NCI-H1092 (cell line): ENCODE results near the gene CACNA1G.

Experiments used
- DNase-seq: peaks from one replicate; lab custom pipeline; 2025; lab: John Stamatoyannopoulos, UW

The CACNA1G gene

DNA sequence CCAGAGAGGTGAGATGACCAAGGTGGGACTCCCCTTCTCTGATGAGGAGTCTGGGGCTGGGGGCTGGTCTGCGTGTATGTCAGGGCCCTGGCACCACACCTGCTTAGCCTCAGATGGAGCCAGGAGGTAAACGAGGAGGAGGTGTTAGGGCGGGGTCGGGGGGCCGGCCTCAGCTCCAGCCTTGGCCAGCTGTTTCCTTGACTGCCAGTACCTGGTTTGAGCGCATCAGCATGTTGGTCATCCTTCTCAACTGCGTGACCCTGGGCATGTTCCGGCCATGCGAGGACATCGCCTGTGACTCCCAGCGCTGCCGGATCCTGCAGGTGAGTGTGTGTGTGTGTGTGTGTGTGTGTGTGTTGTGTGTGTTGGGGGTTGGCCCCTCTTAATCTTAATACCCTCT, 8.1 kb downstream of the CACNA1G start:
- DNase-seq: no peak

DNA sequence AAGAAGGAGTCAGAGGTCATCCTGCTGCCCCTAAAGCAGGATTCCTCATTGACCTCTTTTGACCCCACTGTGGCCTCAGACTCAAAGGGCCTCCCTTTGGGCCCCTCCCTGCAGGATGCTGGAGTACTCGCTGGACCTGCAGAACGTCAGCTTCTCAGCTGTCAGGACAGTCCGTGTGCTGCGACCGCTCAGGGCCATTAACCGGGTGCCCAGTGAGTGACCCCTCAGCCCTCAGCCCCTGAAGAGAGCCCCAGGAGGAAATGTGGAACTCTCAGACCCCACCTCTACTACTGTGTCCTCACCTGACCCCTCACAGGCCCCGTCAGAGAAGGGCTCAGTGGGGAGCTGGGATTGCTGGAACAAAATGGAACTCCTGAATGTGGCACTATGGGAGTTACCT, 9.1 kb downstream of the CACNA1G start:
- DNase-seq: no peak

DNA sequence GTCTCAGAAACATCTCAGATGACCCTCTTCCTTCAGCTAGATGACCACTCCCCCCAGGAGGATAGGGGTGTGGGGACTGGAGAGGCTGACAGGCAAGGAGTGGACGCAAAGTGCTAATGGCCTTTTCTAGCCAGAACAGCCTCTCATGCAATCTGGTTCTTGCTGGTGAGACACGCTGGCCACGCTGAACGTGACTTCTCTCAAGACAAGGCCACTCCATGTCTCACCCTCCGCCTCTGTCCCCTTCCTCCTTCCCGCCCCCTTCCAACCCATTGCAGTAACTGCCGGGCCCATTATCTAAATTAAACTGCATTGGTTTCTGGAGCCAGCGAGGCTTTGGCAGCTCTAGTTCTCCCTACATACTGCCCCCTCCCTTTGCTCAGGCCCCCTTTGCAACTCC, 9.5 kb downstream of the CACNA1G start:
- no peak for DNase-seq

DNA sequence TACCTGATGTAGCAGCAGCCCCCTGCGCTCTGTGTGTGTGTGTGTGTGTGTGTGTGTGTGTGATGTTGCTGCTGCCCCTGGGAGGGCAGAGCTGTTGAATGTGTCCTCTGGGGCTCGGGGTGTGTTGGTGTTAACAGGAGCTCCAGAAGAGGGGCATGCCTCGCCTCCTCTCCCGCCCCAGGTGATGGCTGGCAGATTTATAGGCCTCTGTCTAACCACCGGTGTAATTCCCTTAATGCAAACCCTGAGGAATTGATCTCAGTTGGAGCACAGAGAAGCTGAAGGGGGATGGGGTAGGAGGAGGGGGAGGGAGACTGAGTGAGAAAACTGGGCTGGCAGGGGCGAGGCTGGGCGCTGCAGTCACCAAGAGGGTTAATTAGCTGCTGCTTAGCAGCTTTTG, 10.0 kb downstream of the CACNA1G start:
- no peak for DNase-seq

DNA sequence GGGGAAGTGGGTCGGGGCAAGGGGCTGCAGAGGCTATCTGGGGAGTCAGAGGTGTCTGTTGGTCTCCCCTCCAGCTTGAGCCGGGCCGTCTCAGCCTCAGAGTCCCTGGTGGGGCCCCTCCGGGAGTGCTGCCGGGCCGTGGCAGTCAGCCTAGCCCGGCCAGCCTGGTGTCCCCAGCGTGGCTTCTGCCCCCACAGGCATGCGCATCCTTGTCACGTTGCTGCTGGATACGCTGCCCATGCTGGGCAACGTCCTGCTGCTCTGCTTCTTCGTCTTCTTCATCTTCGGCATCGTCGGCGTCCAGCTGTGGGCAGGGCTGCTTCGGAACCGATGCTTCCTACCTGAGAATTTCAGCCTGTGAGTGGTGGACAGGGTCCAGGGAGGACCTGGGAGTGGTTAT, 11.2 kb downstream of the CACNA1G start:
- no peak for DNase-seq

DNA sequence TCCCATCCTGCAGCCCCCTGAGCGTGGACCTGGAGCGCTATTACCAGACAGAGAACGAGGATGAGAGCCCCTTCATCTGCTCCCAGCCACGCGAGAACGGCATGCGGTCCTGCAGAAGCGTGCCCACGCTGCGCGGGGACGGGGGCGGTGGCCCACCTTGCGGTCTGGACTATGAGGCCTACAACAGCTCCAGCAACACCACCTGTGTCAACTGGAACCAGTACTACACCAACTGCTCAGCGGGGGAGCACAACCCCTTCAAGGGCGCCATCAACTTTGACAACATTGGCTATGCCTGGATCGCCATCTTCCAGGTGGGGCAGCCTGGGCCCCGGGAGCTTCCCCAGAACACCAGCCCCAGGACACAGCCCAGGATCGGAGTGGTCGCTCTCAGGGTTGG, 12.0 kb downstream of the CACNA1G start:
- no peak for DNase-seq

DNA sequence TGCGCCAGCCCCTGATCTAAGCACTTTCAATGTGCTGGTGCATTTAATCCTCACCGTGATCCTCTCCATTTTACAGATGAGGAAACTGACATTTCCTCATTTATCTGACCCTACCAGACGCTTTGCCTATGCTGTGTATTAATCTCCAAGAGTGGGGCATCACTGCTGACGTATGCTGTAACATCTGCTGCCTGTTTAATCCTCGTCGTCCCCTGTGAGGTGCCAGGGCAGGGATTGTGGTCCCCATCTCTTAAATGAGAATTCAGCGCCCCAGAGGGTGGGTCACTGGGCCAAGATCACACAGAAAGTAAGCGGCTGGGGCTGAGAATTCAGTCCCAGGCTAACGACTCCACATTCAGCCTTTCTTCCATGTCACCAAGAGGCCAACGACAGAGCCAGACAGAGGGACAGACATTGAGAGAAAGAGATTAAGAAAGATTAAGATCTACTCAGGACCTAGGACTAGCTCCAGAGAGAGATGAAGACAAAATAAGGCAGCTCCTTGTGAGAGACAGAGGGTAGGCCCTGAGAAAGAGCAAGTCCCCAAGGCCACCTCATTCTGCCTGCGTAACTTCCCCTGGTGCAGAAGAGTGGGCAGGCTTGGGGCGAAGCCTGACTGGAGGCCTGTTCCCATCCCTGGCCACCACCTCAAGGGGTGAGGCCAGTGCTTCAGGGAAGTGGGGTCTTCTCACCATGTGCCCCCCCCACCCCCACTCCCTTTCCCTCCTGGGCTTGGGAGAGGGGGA, 13.5 kb downstream of the CACNA1G start:
- no peak for DNase-seq

DNA sequence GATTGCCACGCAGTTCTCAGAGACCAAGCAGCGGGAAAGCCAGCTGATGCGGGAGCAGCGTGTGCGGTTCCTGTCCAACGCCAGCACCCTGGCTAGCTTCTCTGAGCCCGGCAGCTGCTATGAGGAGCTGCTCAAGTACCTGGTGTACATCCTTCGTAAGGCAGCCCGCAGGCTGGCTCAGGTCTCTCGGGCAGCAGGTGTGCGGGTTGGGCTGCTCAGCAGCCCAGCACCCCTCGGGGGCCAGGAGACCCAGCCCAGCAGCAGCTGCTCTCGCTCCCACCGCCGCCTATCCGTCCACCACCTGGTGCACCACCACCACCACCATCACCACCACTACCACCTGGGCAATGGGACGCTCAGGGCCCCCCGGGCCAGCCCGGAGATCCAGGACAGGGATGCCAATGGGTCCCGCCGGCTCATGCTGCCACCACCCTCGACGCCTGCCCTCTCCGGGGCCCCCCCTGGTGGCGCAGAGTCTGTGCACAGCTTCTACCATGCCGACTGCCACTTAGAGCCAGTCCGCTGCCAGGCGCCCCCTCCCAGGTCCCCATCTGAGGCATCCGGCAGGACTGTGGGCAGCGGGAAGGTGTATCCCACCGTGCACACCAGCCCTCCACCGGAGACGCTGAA, 15.2 kb downstream of the CACNA1G start:
- DNase-seq: no peak

DNA sequence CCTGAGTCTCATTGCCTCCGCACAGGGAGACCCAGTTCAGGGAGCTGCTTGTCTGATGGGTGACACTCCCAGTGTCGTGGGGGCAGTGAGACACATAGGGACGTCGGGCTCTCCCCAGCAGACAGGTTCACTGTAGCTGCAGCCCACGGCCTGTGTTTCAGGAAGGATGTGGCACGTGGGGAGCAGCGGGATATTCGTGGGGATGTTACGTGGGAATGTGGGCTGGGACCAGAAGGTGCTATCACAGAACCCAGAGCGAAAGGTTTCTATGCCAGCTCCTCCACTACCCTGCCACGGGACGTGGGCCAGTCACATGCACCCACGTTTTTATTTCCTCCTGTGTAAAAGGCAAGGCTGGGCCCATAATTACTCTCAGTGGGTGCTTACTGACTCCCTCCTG, 16.3 kb downstream of the CACNA1G start:
- DNase-seq: no peak

DNA sequence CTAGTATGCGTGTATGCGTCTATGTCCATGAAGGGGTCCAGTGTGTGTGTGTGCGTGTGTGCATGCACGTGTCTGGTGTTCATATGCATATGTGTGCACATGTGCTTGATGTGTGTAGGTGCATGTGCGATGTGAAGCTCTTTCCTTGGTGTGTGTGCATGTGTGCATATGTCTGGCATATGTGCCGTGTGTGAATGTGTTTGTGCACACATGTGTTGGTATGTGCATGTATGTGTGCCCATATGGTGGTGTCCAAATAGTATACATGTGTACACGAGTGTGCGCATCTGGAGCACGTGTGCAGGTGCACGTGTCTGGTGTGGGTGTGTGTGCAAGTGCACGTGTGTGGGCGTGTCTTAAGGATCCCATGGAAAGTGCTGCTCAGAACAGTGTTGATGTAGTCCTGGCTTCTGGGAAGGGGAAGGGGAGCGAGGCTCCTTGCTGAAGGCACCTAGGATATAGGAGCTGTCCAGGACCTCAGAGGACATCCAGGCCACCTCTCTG, 17.0 kb downstream of the CACNA1G start:
- DNase-seq: no peak

DNA sequence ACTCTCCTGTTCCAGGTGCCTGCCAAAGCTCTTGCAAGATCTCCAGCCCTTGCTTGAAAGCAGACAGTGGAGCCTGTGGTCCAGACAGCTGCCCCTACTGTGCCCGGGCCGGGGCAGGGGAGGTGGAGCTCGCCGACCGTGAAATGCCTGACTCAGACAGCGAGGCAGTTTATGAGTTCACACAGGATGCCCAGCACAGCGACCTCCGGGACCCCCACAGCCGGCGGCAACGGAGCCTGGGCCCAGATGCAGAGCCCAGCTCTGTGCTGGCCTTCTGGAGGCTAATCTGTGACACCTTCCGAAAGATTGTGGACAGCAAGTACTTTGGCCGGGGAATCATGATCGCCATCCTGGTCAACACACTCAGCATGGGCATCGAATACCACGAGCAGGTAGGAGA, 17.7 kb downstream of the CACNA1G start:
- DNase-seq: no peak

DNA sequence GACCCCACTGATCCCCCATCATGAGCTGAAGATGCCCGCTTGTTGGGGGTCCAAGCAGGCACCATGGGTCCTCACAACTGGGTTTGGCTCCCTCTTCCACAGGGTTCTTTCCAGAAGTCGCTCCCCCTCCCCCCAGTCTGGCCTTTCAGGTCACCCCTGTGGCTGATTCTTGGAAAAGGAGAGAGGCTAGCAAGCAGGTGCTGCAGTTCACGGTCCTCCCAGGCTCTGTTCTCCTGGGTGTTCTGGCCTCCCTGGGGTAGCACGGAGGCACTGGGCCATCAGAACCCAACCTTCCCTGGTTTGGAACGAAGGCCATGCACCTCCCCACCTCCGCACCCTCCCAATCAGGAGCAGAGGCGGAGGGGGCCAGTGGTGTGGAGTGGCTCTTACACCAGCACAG, 18.9 kb downstream of the CACNA1G start:
- no peak for DNase-seq

DNA sequence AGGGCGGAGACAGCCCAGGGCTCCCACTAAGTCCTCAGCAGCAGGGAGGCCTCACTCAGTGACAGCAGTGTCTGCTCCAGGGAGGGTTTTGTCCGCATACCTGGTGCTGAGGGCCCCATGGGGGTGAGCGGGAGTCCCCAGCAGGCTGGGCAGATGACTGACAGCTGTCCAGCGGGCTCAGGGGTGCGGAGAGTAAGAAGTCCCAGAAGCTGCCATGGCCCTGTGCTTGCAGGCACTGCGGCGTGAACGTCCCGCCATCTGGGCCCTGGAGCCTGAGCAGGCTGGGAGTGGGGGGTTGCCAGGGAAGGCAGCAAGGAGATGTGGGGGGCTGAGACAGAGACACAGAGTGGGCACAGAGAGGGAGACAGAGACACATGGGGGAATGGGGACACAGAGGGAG, 20.1 kb downstream of the CACNA1G start:
- DNase-seq: no peak

DNA sequence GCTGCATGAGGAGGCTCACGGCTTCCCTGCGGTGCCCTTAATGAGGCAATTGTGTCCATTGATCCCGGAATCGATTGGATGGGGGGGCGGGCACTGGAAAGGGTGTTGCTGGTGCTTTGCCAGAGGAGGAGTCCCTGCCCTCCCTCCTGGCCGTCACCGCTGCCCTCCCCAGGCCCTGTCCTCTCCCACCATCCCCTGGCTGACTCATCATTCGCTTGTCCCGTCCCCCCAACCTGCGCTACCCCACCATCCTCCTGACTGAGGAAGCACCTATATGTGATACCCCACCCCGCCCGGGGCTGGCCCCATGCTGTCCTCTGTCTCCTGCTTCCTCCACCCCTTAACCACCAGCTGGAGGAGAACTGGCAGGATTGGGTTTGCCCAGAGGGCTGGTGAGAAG, 20.8 kb downstream of the CACNA1G start:
- no peak for DNase-seq

DNA sequence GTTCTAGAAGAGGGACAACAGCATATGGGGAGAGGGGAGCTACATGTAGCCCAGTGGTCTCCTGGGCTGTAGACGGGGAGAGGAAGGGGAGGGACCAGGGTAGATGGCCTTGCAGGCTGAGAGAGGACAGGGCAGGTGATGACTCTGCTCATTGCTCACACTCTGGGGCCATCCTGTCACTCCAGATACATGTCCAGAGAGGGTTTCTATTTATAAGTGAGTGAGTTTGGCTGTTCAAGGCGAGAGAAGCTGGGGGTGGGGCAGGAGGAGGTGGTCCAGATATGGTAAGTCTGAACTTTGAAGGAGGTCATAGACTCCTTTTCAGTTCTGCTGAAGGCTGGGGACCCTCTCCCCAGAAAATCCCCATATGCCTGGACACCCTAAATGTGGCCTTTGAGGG, 22.2 kb downstream of the CACNA1G start:
- DNase-seq: no peak

DNA sequence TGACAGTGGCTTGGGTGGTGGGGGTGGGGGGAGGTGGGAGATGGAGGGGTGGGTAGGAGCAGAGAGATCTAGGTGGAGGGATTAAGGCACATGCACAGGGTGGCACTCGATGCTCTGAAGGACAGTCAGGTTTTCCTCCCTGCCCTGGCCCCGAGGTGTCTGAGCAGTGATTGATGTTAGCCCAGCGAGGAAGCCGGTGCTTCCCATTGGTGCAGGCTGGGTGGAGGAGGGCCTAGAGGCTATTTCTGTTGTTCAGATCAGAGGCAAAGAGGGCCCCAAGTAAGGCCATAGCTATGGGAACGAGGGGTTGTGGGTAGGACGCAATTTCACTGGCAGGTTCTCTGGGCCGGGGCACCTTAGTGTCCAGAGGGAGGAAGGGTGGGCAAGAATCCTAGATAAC, 23.1 kb downstream of the CACNA1G start:
- DNase-seq: no peak

DNA sequence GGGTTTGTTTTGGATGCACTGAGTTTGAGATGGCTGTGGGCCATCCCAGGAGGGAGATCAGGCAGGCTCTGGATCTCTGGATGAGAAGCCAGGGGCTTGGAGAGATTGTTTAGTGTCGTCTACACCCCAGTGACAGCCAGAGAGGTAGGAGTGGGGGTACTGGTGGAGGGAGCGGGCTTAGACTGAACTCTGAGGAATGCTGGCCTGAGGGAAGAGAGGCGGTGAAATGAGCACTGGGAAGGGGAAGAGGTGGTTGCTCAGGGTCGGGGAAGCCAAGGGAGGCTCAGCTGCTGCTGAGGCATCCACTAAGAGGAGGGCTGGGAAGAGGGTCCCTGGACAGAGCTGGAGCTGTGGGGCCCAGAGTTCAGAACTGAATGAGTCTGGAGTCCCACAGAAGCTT, 23.6 kb downstream of the CACNA1G start:
- DNase-seq: no peak

DNA sequence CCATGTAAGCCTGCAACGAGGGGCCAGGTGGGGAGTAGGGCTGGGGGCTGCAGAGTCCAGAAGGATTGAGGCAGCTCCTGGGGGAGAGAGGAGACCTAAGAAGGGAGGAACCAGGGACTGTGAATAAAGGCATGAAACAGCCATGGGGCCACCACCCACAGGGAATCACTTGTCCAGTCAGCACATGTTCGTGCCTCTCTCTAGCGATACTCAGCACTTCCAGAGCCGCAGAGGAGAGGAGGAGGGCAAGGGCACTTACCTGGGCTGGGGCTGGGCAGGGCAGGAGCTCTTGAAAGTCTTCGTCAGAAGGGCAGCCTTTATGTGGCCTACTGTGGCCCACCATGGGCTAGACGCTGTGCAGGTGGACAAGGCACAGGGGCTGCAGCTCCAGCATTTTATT, 24.2 kb downstream of the CACNA1G start:
- no peak for DNase-seq

DNA sequence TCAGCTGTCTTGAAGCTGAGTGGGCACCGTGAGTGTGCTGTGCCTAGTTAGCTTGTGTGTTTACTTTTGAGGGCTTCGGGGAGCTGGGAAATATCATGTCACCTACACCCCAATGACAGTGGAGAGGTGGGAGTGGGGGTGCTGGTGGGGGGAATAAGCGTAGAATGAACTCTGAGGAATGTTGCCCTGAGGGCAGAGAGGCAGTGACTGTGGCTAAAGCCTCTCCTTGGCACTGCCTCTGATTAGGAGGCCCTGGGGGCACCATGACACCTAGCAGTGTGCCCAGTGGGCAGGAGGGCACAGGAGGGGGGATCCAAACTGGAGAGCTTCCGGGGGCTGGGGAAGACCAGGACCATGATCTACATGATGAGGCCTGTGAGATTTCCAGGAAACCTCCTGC, 24.8 kb downstream of the CACNA1G start:
- DNase-seq: no peak

DNA sequence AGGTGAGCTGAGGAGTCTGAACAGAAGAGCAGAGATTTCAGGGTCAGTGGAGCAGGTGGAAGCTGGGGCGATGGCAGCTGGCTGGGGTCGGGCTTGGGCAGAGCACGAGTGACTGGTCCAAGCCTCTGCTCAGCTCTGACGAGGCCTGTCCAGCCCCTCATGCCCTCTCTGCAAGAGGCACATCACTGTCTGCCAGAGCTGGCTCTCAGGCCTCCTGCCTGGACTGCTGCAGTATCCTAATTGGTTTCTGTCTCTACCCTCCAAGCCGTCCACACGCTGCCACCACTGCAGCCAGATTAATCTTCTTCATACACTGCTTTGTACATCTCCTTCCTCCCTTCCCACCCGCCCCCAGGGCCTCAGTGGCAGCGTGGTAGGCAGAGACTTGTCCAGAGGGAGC, 25.4 kb downstream of the CACNA1G start:
- DNase-seq: no peak

DNA sequence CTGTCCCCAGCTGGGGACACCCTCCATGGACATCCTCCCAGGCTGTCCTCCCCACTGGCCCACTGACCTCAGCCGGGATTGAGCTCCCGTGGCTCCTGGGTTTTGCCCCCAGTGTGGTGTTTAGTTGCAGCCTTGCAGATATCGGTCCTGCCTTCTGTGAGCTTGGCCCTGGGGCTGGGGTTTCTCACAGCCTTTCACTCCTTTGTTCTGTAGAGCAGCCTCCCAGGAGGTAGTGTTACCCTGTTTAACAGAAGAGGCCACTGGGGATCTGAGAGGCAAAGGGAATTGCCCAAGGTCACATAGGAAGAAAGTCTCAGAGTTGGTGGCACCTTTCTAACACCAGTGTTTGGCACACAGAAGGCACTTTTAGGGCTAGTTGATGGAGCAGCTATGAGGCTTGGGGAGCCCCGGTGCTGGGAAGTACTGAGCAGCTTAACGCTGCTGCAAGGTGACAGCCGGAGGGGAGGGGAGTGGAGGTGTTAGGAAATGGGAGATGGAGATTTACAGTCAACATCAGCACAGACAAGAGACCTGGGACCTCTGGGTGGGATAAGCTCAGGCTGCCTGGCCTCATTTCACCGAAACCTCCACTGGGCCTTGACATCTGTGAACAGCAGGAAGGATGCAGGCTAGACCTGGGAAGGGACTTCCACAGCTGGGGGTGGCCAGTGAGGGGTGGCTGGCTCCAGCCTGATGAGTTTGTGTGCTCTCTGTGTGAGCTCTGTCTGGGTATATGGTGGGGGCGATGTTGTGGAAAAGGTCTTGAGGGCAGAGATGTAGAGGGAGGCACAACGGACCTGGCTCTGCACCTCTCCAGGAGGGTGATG, 26.1 kb downstream of the CACNA1G start:
- no peak for DNase-seq

DNA sequence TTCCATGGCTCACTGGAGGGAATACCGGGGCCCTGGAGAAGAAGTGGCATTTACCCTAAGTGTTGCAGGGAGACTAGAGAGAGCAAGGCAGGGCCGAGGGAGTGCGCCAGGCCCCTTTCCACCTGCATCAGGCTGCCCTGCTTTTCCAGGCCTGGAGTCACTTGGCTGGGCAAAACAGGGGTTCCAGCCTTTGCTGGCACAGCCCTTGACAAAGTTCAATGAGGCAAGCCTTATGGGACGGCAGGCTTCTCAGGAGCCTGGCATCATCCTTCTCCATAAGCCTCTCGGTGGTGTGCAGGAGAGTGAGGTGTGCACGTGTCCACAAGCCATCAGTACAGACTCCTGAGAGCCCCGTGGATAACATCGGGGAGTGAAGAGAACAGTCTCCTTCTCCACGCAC, 27.1 kb downstream of the CACNA1G start:
- DNase-seq: no peak
